H1 (cell line): ENCODE results near the gene USP10. TPM values are rescaled to one million over a fixed set of nuclear protein-coding genes. Genes with fewer than 3 reads are reported as not detected.

Source experiments
- CTCF ChIA-PET: fragments of 300-600 bp; sonication (Branson Sonifier 250); formaldehyde crosslinking; loops from one replicate; lab custom pipeline; 2021; ENCODE audit not compliant: partially characterized antibody; lab: Charles Lee
- POLR2A ChIA-PET: fragments of 300-600 bp; sonication (Branson Sonifier 250); formaldehyde crosslinking; loops from one replicate; lab custom pipeline; 2021; ENCODE audit warnings: inconsistent platforms; ENCODE audit not compliant: partially characterized antibody; lab: Charles Lee
- DNase-seq, 2 experiments: peaks; one replicate each; pipeline versions ENCODE4 v3.0.0 to v3.0.0-alpha.2; 2010 to 2022; ENCODE audit warnings: low spot score in 2 of 2, low read depth in 1 of 2, mixed read lengths in 1 of 2
- FAIRE-seq: peaks from 2 replicates; lab custom pipeline; 2011; peaks lifted over from hg19 to GRCh38; lab: Jason Lieb, UNC
- H2AFZ ChIP-seq: 2 replicates; pipeline ENCODE4 v1.8.1; 2012; ENCODE audit warnings: low read length, inconsistent platforms
- H2AK5ac ChIP-seq: 2 replicates; pipeline ENCODE4 v1.6.1; 2013; ENCODE audit warnings: low read depth, low read length
- H2BK120ac ChIP-seq: replicated peaks from 2 replicates; pipeline ENCODE3; 2013; ENCODE audit warnings: low read depth, low read length, inconsistent platforms
- H2BK12ac ChIP-seq: 2 replicates; pipeline ENCODE4 v1.6.1; 2013; ENCODE audit warnings: low read depth, low read length
- H2BK15ac ChIP-seq: 2 replicates; pipeline ENCODE4 v1.6.1; 2013; ENCODE audit warnings: low read length
- H2BK20ac ChIP-seq: 2 replicates; pipeline ENCODE4 v1.6.1; 2013; ENCODE audit warnings: low read length
- H2BK5ac ChIP-seq: 2 replicates; pipeline ENCODE4 v1.6.1; 2013; ENCODE audit warnings: low read depth, low read length
- H3K14ac ChIP-seq: 2 replicates; pipeline ENCODE4 v1.6.1; 2013; ENCODE audit warnings: inconsistent platforms; ENCODE audit not compliant: insufficient read length
- H3K18ac ChIP-seq: 2 replicates; pipeline ENCODE4 v1.6.1; 2013; ENCODE audit warnings: low read length; ENCODE audit errors: extremely low read depth
- H3K23ac ChIP-seq: 2 replicates; pipeline ENCODE4 v1.6.1; 2013; ENCODE audit warnings: inconsistent platforms; ENCODE audit not compliant: insufficient read length
- H3K23me2 ChIP-seq: 2 replicates; pipeline ENCODE4 v1.6.1; 2013; ENCODE audit warnings: low read depth, low read length
- H3K27ac ChIP-seq: 2 replicates; pipeline ENCODE4 v1.6.1; 2011; ENCODE audit warnings: low read depth, low read length, inconsistent platforms
- H3K27me3 ChIP-seq, 4 experiments: replicated peaks in 1 of 4; 1 replicate in 1 of 4; 2 replicates in 3 of 4; pipeline versions ENCODE4 v1.6.1 to v1.8.1; 2011 to 2013; ENCODE audit warnings: low read length in 3 of 4, mild to moderate bottlenecking in 3 of 4, inconsistent platforms in 2 of 4, mixed read lengths in 2 of 4, moderate library complexity in 1 of 4; ENCODE audit not compliant: control insufficient read depth in 3 of 4, insufficient read depth in 3 of 4; ENCODE audit errors: extremely low read depth in 1 of 4
- H3K36me3 ChIP-seq, 4 experiments: 2 replicates each; pipeline versions ENCODE4 v1.6.1 to v1.8.1; 2011 to 2013; ENCODE audit warnings: mild to moderate bottlenecking in 4 of 4, low read length in 3 of 4, moderate library complexity in 2 of 4, control low read depth in 1 of 4, inconsistent platforms in 1 of 4; ENCODE audit not compliant: insufficient read depth in 4 of 4, control insufficient read depth in 2 of 4
- H3K4ac ChIP-seq: replicated peaks from 2 replicates; pipeline ENCODE3; 2013; ENCODE audit warnings: low read length, low read depth, mixed read lengths, inconsistent platforms; ENCODE audit not compliant: insufficient read length
- H3K4me1 ChIP-seq, 4 experiments: replicated peaks in 1 of 4; 1 replicate in 1 of 4; 2 replicates in 3 of 4; pipeline versions ENCODE4 v1.6.1 to v1.8.1; 2011 to 2013; ENCODE audit warnings: low read length in 3 of 4, inconsistent platforms in 2 of 4, mixed read lengths in 1 of 4; ENCODE audit not compliant: insufficient read depth in 4 of 4, control insufficient read depth in 3 of 4
- H3K4me2 ChIP-seq, 2 experiments: 2 replicates each; pipeline versions ENCODE4 v1.6.1 to v1.8.1; 2011 to 2013; ENCODE audit warnings: low read depth in 2 of 2, low read length in 2 of 2, control low read depth in 1 of 2, inconsistent platforms in 1 of 2, mild to moderate bottlenecking in 1 of 2; ENCODE audit not compliant: insufficient read depth in 1 of 2
- H3K4me3 ChIP-seq, 4 experiments: fragments of 200-600, 300-600 bp in 1 of 4; sonication (generic), shearing (Covaris generic), sonication (Bioruptor Twin) in 1 of 4; 2 replicates each; pipeline versions ENCODE4 v1.5.1 to v1.8.1; 2011 to 2016; ENCODE audit warnings: low read length in 4 of 4, low read depth in 3 of 4, control low read depth in 2 of 4, inconsistent platforms in 2 of 4, mild to moderate bottlenecking in 2 of 4, mixed read lengths in 1 of 4, moderate library complexity in 1 of 4; ENCODE audit not compliant: insufficient read depth in 2 of 4; ENCODE audit errors: extremely low read depth in 1 of 4
- H3K56ac ChIP-seq: replicated peaks from 2 replicates; pipeline ENCODE3; 2013; ENCODE audit warnings: low read depth, mild to moderate bottlenecking, mixed read lengths, low read length, inconsistent platforms; ENCODE audit not compliant: insufficient read length
- H3K79me1 ChIP-seq: 2 replicates; pipeline ENCODE4 v1.6.1; 2013; ENCODE audit warnings: low read depth, low read length, control low read depth
- H3K79me2 ChIP-seq, 2 experiments: 2 replicates each; pipeline versions ENCODE4 v1.6.1 to v1.8.1; 2012 to 2013; ENCODE audit warnings: low read length in 2 of 2, mild to moderate bottlenecking in 2 of 2, inconsistent platforms in 1 of 2; ENCODE audit not compliant: insufficient read depth in 2 of 2, control insufficient read depth in 1 of 2
- H3K9ac ChIP-seq, 4 experiments: replicated peaks in 1 of 4; 1 replicate in 1 of 4; 2 replicates in 3 of 4; pipeline versions ENCODE4 v1.6.1 to v1.8.1; 2011 to 2013; ENCODE audit warnings: low read depth in 3 of 4, low read length in 3 of 4, control low read depth in 2 of 4, mild to moderate bottlenecking in 2 of 4, moderate library complexity in 2 of 4, inconsistent platforms in 1 of 4; ENCODE audit errors: extremely low read depth in 1 of 4
- H3K9me3 ChIP-seq, 2 experiments: 2 replicates each; pipeline versions ENCODE4 v1.6.1 to v1.8.1; 2012 to 2013; ENCODE audit warnings: mild to moderate bottlenecking in 2 of 2, moderate library complexity in 2 of 2, control low read depth in 1 of 2, inconsistent platforms in 1 of 2, low read depth in 1 of 2, low read length in 1 of 2, mixed read lengths in 1 of 2; ENCODE audit not compliant: insufficient read depth in 2 of 2
- H4K20me1 ChIP-seq, 2 experiments: replicated peaks in 1 of 2; 2 replicates each; pipeline versions ENCODE3 to v1.8.1; 2011 to 2013; ENCODE audit warnings: inconsistent platforms in 2 of 2, low read length in 2 of 2, mild to moderate bottlenecking in 1 of 2; ENCODE audit not compliant: insufficient read depth in 2 of 2, control insufficient read depth in 1 of 2
- H4K5ac ChIP-seq: 2 replicates; pipeline ENCODE4 v1.6.1; 2013; ENCODE audit warnings: low read length, low read depth, mixed read lengths, inconsistent platforms; ENCODE audit not compliant: insufficient read length
- H4K8ac ChIP-seq: 2 replicates; pipeline ENCODE4 v1.8.0; 2013; ENCODE audit warnings: mild to moderate bottlenecking, moderate library complexity, low read length, inconsistent platforms; ENCODE audit not compliant: insufficient read depth; ENCODE audit errors: extremely low read depth
- H4K91ac ChIP-seq: replicated peaks from 2 replicates; pipeline ENCODE3; 2013; ENCODE audit warnings: low read length, mixed read lengths, inconsistent platforms; ENCODE audit not compliant: insufficient read length
- BCL11A ChIP-seq, 2 experiments: IDR thresholded peaks; one replicate each; pipeline ENCODE4 v1.6.1; 2011; ENCODE audit warnings: low read depth in 2 of 2, low read length in 2 of 2, mild to moderate bottlenecking in 2 of 2
- EP300 ChIP-seq, 2 experiments: IDR thresholded peaks; 1 replicate in 1 of 2; 2 replicates in 1 of 2; pipeline ENCODE4 v1.6.1; 2011 to 2012; ENCODE audit warnings: low read depth in 2 of 2, low read length in 2 of 2, mild to moderate bottlenecking in 2 of 2, borderline replicate concordance in 1 of 2, inconsistent platforms in 1 of 2, moderate library complexity in 1 of 2
- KDM1A ChIP-seq: fragments of 200-600, 300-600 bp; sonication (generic); IDR thresholded peaks from 2 replicates; pipeline ENCODE4 v1.7.1; 2016; ENCODE audit warnings: mild to moderate bottlenecking, low read length, borderline replicate concordance
- RAD21 ChIP-seq, 2 experiments: IDR thresholded peaks in 1 of 2; conservative IDR thresholded peaks in 1 of 2; 2 replicates each; pipeline ENCODE4 v1.6.1; 2011; ENCODE audit warnings: low read depth in 2 of 2, low read length in 2 of 2, improper control_type of control experiment in 1 of 2, inconsistent platforms in 1 of 2, mild to moderate bottlenecking in 1 of 2, moderate library complexity in 1 of 2
- RNF2 ChIP-seq: fragments of 200-900, 300-1000 bp; sonication (generic); IDR thresholded peaks from 2 replicates; pipeline ENCODE4 v1.7.1; 2016; ENCODE audit warnings: borderline replicate concordance, low read depth, mild to moderate bottlenecking, antibody characterized with exemption, low read length; ENCODE audit not compliant: poor library complexity, severe bottlenecking; ENCODE audit errors: missing control alignments
- TCF12 ChIP-seq: IDR thresholded peaks from 2 replicates; pipeline ENCODE4 v1.6.1; 2011; ENCODE audit warnings: low read depth, mild to moderate bottlenecking, low read length
- WGBS, 2 experiments: shearing (Covaris generic) in 1 of 2; methylation state at CpG; one replicate each; pipeline versions ENCODE4 v1.1.6 to v1.1.7; 2013 to 2015; ENCODE audit warnings: low lambda C conversion rate in 2 of 2, mixed read lengths in 2 of 2, inconsistent platforms in 1 of 2, low coverage in 1 of 2, missing lambda C conversion rate in 1 of 2; ENCODE audit not compliant: insufficient replicate concordance in 2 of 2, insufficient coverage in 1 of 2, insufficient read length in 1 of 2; ENCODE audit errors: extremely low coverage in 1 of 2, missing lambda C conversion rate in 1 of 2; 5-methylcytosine and 5-hydroxymethylcytosine counted together
- polyA plus RNA-seq, 7 experiments: library from polyadenylated mRNA; depleted of rRNA in 3 of 7; stranded (reverse) in 5 of 7; unstranded in 2 of 7; fragments of >200 nt in 5 of 7; fragments of 200-250 nt in 2 of 7; gene quantifications; 1 replicate in 5 of 7; 2 replicates in 1 of 7; 4 replicates in 1 of 7; pipeline versions ENCODE4 v1.2.1 to v1.2.3, GENCODE V29; 2011 to 2013; ENCODE audit warnings: missing spikeins in 2 of 7, mixed read lengths in 2 of 7
- total RNA-seq: library from RNA; stranded (reverse); fragmentation: NEBNext Ultra II Directional; extraction: Animal tissue kit (Norgen Biotek cat#: 25700); gene quantifications from 2 replicates; pipeline ENCODE4 v1.2.1, GENCODE V29; 2021
- TF ChIP-seq, protein P1 (sequence below): IDR thresholded peaks from 2 replicates; pipeline ENCODE4 v1.6.1; 2012; ENCODE audit warnings: inconsistent platforms

USP10 gene
- total and polyA plus RNA-seq, 2 of the 8 experiments (the other 6 are each of a cell fraction or from before 2014, with no cell fraction given) = 171 to 195 TPM

DNA sequence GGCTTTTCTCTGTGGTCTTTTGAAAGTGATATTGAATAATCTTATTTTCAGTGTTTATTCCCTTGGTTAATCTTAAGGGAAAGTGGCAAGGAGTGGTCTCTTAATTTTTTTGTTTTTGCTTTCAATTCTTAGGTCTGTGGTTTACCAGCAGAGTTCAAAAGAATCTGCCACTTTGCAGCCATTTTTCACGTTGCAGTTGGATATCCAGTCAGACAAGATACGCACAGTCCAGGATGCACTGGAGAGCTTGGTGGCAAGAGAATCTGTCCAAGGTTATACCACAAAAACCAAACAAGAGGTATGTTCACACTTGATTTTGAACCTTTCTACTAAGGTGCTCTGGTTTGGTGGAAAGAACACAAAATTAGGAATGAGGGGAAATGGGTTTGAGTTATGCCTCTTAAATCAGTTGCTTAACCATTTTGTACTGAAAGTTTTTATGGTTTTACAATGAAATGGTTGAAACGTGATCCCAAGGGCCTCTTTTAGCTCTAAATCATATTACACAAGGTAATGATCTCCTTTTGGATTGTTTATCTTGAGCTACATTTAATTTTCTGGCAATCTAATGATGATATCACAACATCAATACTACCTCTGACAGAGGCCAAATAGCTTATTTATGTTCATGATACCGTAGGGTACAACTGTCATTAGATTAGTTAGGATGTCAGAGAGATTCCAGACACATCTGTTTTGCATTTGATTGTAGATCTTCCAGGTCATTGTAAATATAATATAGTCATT, 68.4 kb downstream of the USP10 start:
- no peak overlapping the region for H2AFZ ChIP-seq
- no peak overlapping the region for H3K18ac ChIP-seq
- no peaks in the 10 kb centered on the region for H3K4me1 ChIP-seq
- 91% methylated on average over 4 of the region's 4 CpGs; no CpG with 5 or more reads in 1 of the 2 experiments for WGBS, 2 experiments
- no peak overlapping the region for H2BK12ac ChIP-seq
- no peak overlapping the region for H3K4ac ChIP-seq
- H4K91ac ChIP-seq = no peak overlapping the region
- no peak overlapping the region for H3K56ac ChIP-seq
- H3K79me2 ChIP-seq = peaks cover 0 to 28% of the 10 kb centered on the region in 2 experiments; a peak in 2 of 4 replicates
- no peak for TF ChIP-seq RNF2
- no peak for TF ChIP-seq BCL11A (IDR thresholded peaks at IDR 0.05; ENCODE audit: low read depth in 2 of 2, low read length in 2 of 2)
- no peak for TF ChIP-seq TCF12
- no peak for TF ChIP-seq KDM1A
- TF ChIP-seq RAD21 (IDR thresholded peaks at IDR 0.05 in 1 of 2, conservative IDR thresholded peaks at IDR 0.05 in 1 of 2; ENCODE audit: low read depth in 2 of 2, low read length in 2 of 2) = no peak
- TF ChIP-seq, protein P1, sequence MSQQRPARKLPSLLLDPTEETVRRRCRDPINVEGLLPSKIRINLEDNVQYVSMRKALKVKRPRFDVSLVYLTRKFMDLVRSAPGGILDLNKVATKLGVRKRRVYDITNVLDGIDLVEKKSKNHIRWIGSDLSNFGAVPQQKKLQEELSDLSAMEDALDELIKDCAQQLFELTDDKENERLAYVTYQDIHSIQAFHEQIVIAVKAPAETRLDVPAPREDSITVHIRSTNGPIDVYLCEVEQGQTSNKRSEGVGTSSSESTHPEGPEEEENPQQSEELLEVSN = no peak
- TF ChIP-seq EP300 (IDR thresholded peaks at IDR 0.05; ENCODE audit: borderline replicate concordance in 1 of 2, low read depth in 2 of 2, low read length in 2 of 2) = no peak
- FAIRE-seq (no peak), DNase-seq (no peak)
- H2BK15ac ChIP-seq = no peak overlapping the region
- ChIA-PET POLR2A (interaction anchor here (2.3 kb wide), 1 partner anchor 13 kb away, joined by 6 read pairs; no protein-coding TSS in a partner anchor), CTCF (interaction anchor here (1.0 to 2.7 kb wide), 5 partner anchors 14 to 157 kb away, joined by 3 to 23 read pairs (median 5); no protein-coding TSS in a partner anchor)
- H2BK20ac ChIP-seq = no peak overlapping the region
- peaks cover 9 to 75% (median 62%) of the 10 kb centered on the region in 4 experiments; a peak in 7 of 8 replicates for H3K36me3 ChIP-seq
- H3K23me2 ChIP-seq = no peaks in the 10 kb centered on the region
- no peak overlapping the region for H3K14ac ChIP-seq
- H2AK5ac ChIP-seq = no peak overlapping the region
- H3K4me2 ChIP-seq = no peak overlapping the region
- no peak overlapping the region for H3K4me3 ChIP-seq
- peaks cover 4 to 17% of the 10 kb centered on the region in 2 experiments for H4K20me1 ChIP-seq
- H3K27me3 ChIP-seq = no peaks in the 10 kb centered on the region
- H4K8ac ChIP-seq = no peak overlapping the region
- H3K27ac ChIP-seq = no peak overlapping the region
- H2BK120ac ChIP-seq = no peak overlapping the region
- H3K79me1 ChIP-seq = peaks cover 4% of the 10 kb centered on the region
- no peak overlapping the region for H3K23ac ChIP-seq
- H4K5ac ChIP-seq = no peak overlapping the region
- no peak overlapping the region for H3K9ac ChIP-seq
- H2BK5ac ChIP-seq = no peak overlapping the region
- no peaks in the 10 kb centered on the region for H3K9me3 ChIP-seq
